22Rv1 (cell line): ENCODE measurements around the gene PNPLA8.
"Not testable (repeated sequence)": the region's sequence is repeated elsewhere in the genome, so short reads cannot be mapped to it uniquely, and the experiment has no call there.

Source experiments
- ZFX ChIP-seq: fragments of 450-650 bp; IDR thresholded peaks from 2 replicates; pipeline ENCODE4 v1.6.1; 2017; ENCODE audit warnings: antibody characterized with exemption, borderline replicate concordance
- TF ChIP-seq, protein P1 (sequence below): fragments of 450-650 bp; IDR thresholded peaks from 2 replicates; pipeline ENCODE4 v1.5.1; 2017; ENCODE audit warnings: mild to moderate bottlenecking

DNA sequence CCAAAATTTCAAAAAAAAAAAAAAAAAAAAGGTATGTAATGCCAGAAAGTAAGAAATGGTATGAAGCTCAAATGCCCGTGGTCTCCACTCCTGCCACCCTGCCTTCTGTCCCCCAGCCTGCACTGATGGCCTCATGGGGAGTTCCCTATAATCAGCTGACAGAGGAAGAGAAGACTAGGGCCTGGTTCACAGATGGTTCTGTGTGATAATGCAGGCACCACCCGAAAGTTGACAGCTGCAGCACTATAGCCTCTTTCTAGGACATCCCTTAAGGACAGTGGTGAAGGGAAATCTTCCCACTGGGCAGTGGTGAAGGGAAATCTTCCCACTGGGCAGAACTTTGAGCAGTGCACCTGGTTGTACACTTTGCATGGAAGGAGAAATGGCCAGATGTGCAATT is 12.3 kb upstream of the PNPLA8 start:
- TF ChIP-seq, protein P1, sequence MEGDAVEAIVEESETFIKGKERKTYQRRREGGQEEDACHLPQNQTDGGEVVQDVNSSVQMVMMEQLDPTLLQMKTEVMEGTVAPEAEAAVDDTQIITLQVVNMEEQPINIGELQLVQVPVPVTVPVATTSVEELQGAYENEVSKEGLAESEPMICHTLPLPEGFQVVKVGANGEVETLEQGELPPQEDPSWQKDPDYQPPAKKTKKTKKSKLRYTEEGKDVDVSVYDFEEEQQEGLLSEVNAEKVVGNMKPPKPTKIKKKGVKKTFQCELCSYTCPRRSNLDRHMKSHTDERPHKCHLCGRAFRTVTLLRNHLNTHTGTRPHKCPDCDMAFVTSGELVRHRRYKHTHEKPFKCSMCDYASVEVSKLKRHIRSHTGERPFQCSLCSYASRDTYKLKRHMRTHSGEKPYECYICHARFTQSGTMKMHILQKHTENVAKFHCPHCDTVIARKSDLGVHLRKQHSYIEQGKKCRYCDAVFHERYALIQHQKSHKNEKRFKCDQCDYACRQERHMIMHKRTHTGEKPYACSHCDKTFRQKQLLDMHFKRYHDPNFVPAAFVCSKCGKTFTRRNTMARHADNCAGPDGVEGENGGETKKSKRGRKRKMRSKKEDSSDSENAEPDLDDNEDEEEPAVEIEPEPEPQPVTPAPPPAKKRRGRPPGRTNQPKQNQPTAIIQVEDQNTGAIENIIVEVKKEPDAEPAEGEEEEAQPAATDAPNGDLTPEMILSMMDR, result not testable (repeated sequence)
- TF ChIP-seq ZFX, result not testable (repeated sequence)
